Right ventricle myocardium inferior (tissue), 1 donor: Measurements from ENCODE around the gene PDGFC. TPM values are rescaled to one million over a fixed set of nuclear protein-coding genes. Genes with fewer than 3 reads are reported as not detected.

Experiments used
- ATAC-seq: fragments of 200-7000 bp; cut with Tn5 transposase; one replicate; pipeline ENCODE4 v1.9.1; 2020; ENCODE audit warnings: mild to moderate bottlenecking, moderate library complexity
- DNase-seq: peaks from one replicate; pipeline ENCODE4 v3.0.0; 2021; ENCODE audit errors: missing footprints
- intact Hi-C: fragments of 100-400 bp; cut with DNase I; formaldehyde crosslinking; loops from one replicate; pipeline ENCODE4 v1.11.0; 2022
- total RNA-seq: library from RNA; stranded (reverse); fragmentation: NEBNext Ultra II Directional; extraction: Animal tissue kit (Norgen Biotek cat#: 25700); gene quantifications from one replicate; pipeline ENCODE4 v1.2.1, GENCODE V29; 2021
- donor health status: DM: no; HTN: yes; CAD: no; lungs with severe emphysema.

Gene PDGFC
- total RNA-seq, 1 donor from 2014 or later = 12.6 TPM

DNA sequence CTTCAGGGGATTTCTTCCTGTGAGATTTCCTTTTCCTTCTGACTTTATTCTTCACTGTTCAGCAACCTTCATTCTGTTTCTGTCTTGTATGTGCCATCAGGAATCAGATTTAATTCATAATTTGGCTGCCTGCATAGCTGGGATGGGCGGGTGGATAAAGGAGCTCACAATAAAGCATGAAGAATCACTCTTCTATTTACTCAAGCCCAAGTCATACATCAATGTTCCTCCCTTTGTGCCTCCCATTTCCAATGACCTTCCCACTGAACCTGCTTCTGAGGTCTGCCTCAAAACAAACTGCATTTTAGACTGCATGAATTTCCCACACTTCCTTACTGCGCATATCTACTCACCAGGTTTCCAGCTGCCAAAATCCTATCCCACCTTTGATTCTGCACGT, 14.0 kb downstream of the PDGFC start:
- DNase-seq (no peak), ATAC-seq (no peak)
- intact Hi-C loops = no loop called here

DNA sequence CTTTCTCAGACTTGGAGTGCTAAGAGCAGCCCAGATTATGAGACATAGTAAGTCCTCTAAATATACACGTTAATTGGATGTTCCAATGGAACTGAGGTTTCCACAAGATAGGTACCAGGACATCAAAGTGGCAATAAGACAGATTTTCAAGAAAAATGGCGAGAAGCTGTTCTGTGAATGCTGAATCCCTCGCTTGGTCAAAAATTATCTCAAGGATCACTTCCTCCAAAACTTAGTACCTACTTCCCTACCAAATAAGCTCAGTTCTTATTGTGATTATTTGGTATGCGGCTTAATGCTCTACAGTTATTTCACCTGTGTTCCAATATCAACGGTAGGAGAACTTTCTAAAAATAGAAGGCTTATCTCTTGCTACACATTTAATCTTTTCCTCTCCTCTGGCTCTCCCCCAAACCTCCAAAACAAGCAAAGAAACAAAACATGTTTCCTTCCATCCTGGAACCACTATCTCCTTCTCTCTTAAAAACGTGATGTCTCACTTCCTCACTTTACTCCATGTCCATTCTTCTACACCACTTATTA, 14.7 kb downstream of the PDGFC start:
- no peak for DNase-seq
- ATAC-seq = no peak
- intact Hi-C loops = no loop called here

DNA sequence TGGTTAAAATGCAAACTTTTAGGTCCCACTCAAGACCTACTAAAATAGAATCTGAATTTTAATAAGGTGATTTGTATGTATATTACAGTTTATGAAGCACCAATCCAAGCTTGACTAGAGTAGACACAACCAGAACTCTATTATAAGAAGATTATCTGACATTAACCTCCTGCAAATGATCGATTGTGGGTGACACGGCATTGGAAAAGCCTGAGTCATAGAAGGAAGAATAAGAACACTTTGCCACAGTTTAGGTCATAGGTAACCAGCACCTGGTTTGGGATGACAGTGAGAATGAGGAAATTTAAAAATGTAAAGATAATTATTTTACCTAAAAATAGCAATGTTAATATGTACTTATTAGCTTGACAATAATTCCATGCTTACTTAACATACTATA, 15.2 kb downstream of the PDGFC start:
- intact Hi-C loops = no loop called here
- DNase-seq (no peak), ATAC-seq (no peak)

GRCh38 chr4:156954587-156954986, 17.0 kb downstream of the PDGFC start:
- peak; percentile 68 for ATAC-seq
- intact Hi-C loops = no loop called here
- no peak for DNase-seq

GRCh38 chr4:156953951-156954350, 17.6 kb downstream of the PDGFC start:
- no peak for ATAC-seq
- intact Hi-C loops = no loop called here
- DNase-seq = no peak

- DNase-seq (no peak), ATAC-seq (no peak)
- intact Hi-C loops = no loop called here
These were observed 18.6 kb downstream of the PDGFC start for GRCh38 chr4:156953001-156953400.

- intact Hi-C loops = no loop called here
These were observed 19.4 kb downstream of the PDGFC start for GRCh38 chr4:156952078-156952759.

DNA sequence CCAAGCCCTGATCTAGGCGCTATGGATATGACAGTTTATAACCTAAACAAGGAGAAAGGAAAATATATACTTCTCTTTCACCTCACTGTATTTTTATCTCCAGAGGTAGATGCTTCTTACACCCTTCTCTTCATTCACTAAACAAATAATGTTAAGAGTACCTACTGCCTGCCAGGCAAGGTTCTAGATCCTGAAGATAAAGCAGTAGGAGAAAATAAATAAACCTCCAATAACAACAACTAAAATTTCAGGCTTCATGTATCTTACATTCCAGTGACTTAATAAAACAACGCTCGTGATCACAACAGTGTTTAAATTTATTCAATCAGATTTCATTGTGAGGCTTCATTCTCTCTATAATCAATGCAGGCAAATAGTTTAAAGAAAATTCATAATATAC, 20.7 kb downstream of the PDGFC start:
- no peak for ATAC-seq
- intact Hi-C loops = no loop called here

More at GRCh38 chr4:156952078-156952759, 19.4 kb downstream of the PDGFC start:
- ATAC-seq = no peak
- DNase-seq = no peak

GRCh38 chr4:156950090-156950489, 21.5 kb downstream of the PDGFC start:
- intact Hi-C loops = no loop called here

More for the DNA sequence above, 20.7 kb downstream of the PDGFC start:
- DNase-seq = no peak

DNA sequence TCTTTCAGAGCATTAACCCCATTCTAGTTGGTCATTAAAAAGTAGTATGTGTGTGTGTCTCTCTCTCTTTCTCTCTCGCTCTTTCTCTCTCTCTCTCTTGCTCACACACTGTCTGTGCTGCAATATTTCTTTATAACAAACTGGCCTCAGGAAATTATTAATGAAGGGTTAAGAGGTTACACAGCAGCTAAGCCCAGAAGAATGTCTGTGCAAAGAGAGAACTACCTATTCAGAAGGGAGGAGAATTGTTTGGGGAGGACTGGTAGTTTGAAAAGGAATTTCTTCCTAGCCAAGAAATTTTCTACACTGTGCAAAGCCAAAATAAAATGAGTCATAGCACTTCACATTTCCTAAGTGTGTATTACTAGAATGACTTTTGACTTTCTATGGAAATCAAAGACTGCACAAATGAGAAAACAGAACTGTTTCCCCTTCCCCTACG, 22.2 kb downstream of the PDGFC start:
- DNase-seq = no peak
- intact Hi-C loops = no loop called here
- ATAC-seq = no peak

More at GRCh38 chr4:156950090-156950489, 21.5 kb downstream of the PDGFC start:
- no peak for DNase-seq
- no peak for ATAC-seq

DNA sequence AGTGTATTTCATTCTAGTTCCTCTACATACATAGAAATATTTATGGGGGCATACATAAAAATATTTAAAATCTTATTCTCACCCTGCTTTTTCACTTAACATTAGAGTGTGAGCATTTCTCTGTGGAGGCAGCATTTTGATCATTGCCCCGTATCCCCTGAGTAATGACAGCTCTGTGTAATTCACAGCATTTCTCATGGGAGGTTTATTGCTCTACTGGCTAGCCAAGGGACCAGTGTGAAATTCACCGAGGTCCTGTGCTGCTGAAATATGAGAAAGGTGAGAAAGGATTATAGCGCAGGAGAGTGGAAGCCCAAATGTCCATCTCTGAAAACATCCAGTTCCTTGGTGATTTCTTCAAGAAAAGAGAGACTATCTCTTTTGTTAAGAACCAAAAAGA, 22.9 kb downstream of the PDGFC start:
- no peak for DNase-seq
- intact Hi-C loops = no loop called here
- no peak for ATAC-seq

DNA sequence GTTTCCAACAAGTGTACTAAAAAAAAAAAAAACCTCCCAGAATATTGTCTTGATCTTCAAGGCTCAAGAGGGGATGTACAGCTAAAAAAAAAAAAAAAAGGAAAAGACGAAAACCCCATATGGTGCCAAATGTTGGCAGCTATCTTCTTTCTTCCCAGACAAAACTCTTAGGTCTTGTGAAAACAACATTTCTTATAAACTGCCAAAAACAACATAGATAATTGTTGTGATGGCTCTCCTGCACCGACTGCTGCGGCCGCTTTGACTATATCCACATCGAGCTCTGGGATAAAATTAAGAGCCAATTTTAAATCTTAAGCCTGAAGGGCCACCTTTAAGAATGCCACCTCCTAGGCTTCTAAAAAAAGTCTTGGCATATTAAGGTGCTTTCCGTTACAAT, 23.5 kb downstream of the PDGFC start:
- intact Hi-C loops = no loop called here
- ATAC-seq = no peak

DNA sequence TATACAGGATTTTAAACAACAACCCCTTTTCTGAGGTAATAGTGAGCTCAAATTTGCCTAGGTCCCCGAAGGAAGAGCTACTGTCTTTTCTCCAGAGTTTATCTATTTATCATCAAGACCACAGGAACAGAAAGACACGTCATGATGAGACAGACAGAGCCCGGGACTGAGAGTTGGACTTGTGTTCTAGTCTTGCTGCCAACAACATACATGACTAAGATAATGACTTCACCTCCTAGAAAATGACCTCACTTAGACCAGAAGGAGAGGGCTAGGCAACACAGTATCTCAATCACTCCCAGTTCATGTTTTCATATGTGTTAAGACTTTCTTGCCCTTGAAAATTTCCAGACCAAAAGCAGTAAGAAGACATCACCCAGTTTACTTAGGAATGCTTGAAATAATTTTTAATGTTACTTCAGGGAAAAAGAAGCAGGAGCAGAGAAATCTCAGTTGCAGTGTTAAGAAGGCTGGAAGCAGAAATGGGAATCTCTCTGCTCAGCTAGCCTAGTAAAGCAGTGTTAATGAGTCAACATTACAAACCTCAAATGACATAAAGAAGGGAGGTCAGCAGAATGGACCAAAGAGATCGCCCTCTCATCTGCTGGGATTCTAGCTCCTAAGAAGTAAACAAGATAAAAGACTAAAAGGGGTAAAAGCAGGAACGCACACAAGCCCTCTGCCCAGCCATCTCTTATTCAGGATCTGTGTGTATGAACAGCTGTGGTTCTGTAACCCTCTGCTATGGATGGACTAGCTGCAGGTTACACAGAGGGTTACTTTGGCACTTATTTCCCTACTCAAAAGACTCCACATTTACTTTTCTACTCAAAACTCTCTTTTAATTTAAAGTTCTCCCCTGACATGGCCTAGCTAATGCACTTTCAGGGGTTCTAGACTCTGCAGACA, 24.8 kb downstream of the PDGFC start:
- intact Hi-C loops = no loop called here
- DNase-seq = no peak
- peak; percentile 74 for ATAC-seq

More for the DNA sequence above, 23.5 kb downstream of the PDGFC start:
- no peak for DNase-seq

- ATAC-seq = no peak
- intact Hi-C loops = no loop called here
- no peak for DNase-seq
These were observed 26.1 kb downstream of the PDGFC start for GRCh38 chr4:156945532-156945931.

- ATAC-seq (no peak), DNase-seq (no peak)
- intact Hi-C loops = loop anchor here (2.0 kb wide), 1 partner anchor 28 kb away; the partner anchor contains the start of gene PDGFC
These were observed 28.6 kb downstream of the PDGFC start for GRCh38 chr4:156942991-156943390.

DNA sequence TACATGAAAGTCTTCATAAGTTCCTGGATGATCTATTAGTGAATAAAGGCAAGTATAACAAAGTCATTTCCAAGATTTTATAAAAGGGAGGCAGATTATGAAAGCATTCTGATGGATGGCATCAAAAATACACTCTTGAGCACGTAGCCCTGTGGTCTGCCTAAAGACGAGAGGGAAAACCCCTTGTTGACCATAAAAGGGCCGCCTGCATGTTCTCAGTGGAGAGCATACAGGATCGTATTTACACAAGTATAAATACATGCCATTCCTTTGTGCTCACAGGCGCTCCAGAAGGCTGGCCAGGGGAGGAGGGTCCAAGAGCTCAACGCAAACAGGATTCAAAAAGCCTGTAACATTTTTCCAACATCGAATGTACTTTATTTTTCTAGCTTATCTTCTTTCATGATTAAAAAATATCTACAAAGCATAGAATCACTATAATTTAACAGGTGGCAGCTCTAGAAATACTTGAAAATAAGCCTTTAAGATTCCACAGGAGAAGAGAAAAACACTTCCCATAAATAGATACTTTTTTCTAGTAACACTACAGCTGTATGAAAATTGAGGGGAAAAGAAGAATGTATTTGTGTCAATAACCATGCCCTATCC, 29.6 kb downstream of the PDGFC start:
- intact Hi-C loops = loop anchor here (2.0 kb wide), 1 partner anchor 29 kb away; the partner anchor contains the start of gene PDGFC
- peak; percentile 79 for ATAC-seq
- no peak for DNase-seq

- ATAC-seq = no peak
- intact Hi-C loops = no loop called here
These were observed 31.8 kb downstream of the PDGFC start for GRCh38 chr4:156939801-156940200.

GRCh38 chr4:156939139-156939538, 32.5 kb downstream of the PDGFC start:
- intact Hi-C loops = no loop called here

More at GRCh38 chr4:156939801-156940200, 31.8 kb downstream of the PDGFC start:
- no peak for DNase-seq

GRCh38 chr4:156934259-156934635, 37.4 kb downstream of the PDGFC start:
- ATAC-seq = no peak
- intact Hi-C loops = no loop called here
- no peak for DNase-seq

More at GRCh38 chr4:156939139-156939538, 32.5 kb downstream of the PDGFC start:
- ATAC-seq (no peak), DNase-seq (no peak)
